ENCODE data around the gene ZBTB43. TPM values are rescaled to one million over a fixed set of nuclear protein-coding genes. Genes with fewer than 3 reads are reported as not detected.
"Not testable (repeated sequence)": the region's sequence is repeated elsewhere in the genome, so short reads cannot be mapped to it uniquely, and the experiment has no call there.

Gene ZBTB43
- total and polyA plus RNA-seq, 7 donors = 1.8 to 12.2 (median 6.7) TPM

GRCh38 chr9:126822278-126822677, 17.4 kb downstream of the ZBTB43 start:
- Histone ChIP-seq H3K27me3 (no peaks in the 10 kb centered on the region), H3K4me1 (peaks cover 0 to 14% (median 5%) of the 10 kb centered on the region in 4 donors), H3K4me3 (no peak overlapping the region), H3K9me3 (peaks cover 0 to 11% (median 3%) of the 10 kb centered on the region in 4 donors), H3K36me3 (peaks cover 0 to 40% (median 5%) of the 10 kb centered on the region in 4 donors), H3K27ac (no peak overlapping the region)
- DNase-seq = no peak
- intact Hi-C loops (cut with DNase I) = no loop called here
- no peak for TF ChIP-seq CTCF (IDR thresholded peaks at IDR 0.05)
- no peak for TF ChIP-seq POLR2A (IDR thresholded peaks at IDR 0.05)
- TF ChIP-seq POLR2AphosphoS5 (IDR thresholded peaks at IDR 0.05) = no peak
- TF ChIP-seq EP300 (IDR thresholded peaks at IDR 0.05) = no peak
- 41 to 54% methylated on average over 2 of the region's 2 CpGs for whole genome bisulfite sequencing, 2 donors

GRCh38 chr9:126822873-126823272, 18.0 kb downstream of the ZBTB43 start:
- Histone ChIP-seq H3K4me3 (no peak overlapping the region), H3K4me1 (peaks cover 0 to 14% (median 5%) of the 10 kb centered on the region in 4 donors), H3K27me3 (no peaks in the 10 kb centered on the region), H3K9me3 (peaks cover 0 to 11% (median 3%) of the 10 kb centered on the region in 4 donors), H3K27ac (no peak overlapping the region), H3K36me3 (peaks cover 0 to 42% (median 6%) of the 10 kb centered on the region in 4 donors)
- TF ChIP-seq POLR2AphosphoS5 (IDR thresholded peaks at IDR 0.05) (no peak), EP300 (IDR thresholded peaks at IDR 0.05) (no peak), CTCF (IDR thresholded peaks at IDR 0.05) (no peak), POLR2A (IDR thresholded peaks at IDR 0.05) (no peak)
- DNase-seq = no peak
- intact Hi-C loops (cut with DNase I) = no loop called here
- WGBS, 2 donors = 22 to 74% methylated on average over 1 of the region's 1 CpG

- H3K4me3 ChIP-seq; H3K27ac ChIP-seq; H3K9me3 ChIP-seq; H3K27me3 ChIP-seq; intact Hi-C loops (cut with DNase I); DNase-seq: not testable (repeated sequence)
- Histone ChIP-seq H3K4me1 (peaks cover 0 to 14% (median 6%) of the 10 kb centered on the region in 4 donors), H3K36me3 (peaks cover 0 to 39% (median 3%) of the 10 kb centered on the region in 4 donors)
- 84 to 91% methylated on average over 7 of the region's 7 CpGs for WGBS, 2 donors
Measured at GRCh38 chr9:126824052-126824451, 19.2 kb downstream of the ZBTB43 start.

DNA sequence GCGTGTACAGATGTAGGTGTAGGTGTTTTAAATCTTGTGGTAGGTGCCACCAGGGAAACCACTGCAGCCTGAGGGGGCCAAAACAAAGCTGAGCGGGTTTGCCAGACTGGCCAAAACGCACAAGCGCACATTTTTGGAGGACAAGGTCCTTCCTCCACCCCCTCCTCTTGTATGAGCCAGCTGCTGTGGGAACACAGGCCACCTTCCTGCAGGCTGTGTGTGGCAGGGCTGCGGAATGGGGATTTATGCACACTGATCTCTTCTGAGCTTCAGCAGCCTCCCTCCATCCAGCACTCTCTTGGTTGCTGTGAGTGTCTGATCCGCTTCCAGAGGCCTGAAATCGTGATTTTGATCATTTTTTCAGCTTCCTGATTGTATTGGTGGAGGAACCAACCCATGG, 22.4 kb downstream of the ZBTB43 start:
- Histone ChIP-seq H3K4me1 (peaks cover 0 to 13% (median 6%) of the 10 kb centered on the region in 4 donors), H3K27me3 (no peaks in the 10 kb centered on the region), H3K27ac (no peak overlapping the region), H3K4me3 (no peak overlapping the region), H3K36me3 (peaks cover 0 to 25% (median 7%) of the 10 kb centered on the region in 4 donors), H3K9me3 (no peaks in the 10 kb centered on the region)
- WGBS, 2 donors = 96 to 98% methylated on average over 7 of the region's 7 CpGs
- TF ChIP-seq POLR2AphosphoS5 (IDR thresholded peaks at IDR 0.05) (no peak), POLR2A (IDR thresholded peaks at IDR 0.05) (no peak), EP300 (IDR thresholded peaks at IDR 0.05) (no peak), CTCF (IDR thresholded peaks at IDR 0.05) (no peak)
- no peak for DNase-seq
- intact Hi-C loops (cut with DNase I) = no loop called here

GRCh38 chr9:126829035-126829434, 24.2 kb downstream of the ZBTB43 start:
- Histone ChIP-seq H3K9me3 (no peaks in the 10 kb centered on the region), H3K4me1 (peaks cover 0 to 5% (median 0%) of the 10 kb centered on the region in 4 donors), H3K27me3 (no peaks in the 10 kb centered on the region), H3K27ac (no peak overlapping the region), H3K36me3 (peaks cover 12 to 32% (median 19%) of the 10 kb centered on the region in 4 donors), H3K4me3 (no peak overlapping the region)
- intact Hi-C loops (cut with DNase I) = no loop called here
- DNase-seq = no peak
- WGBS, 2 donors = 72 to 85% methylated on average over 1 of the region's 1 CpG
- no peak for TF ChIP-seq POLR2A (IDR thresholded peaks at IDR 0.05)
- no peak for TF ChIP-seq POLR2AphosphoS5 (IDR thresholded peaks at IDR 0.05)
- TF ChIP-seq EP300 (IDR thresholded peaks at IDR 0.05) = no peak
- TF ChIP-seq CTCF (IDR thresholded peaks at IDR 0.05) = no peak

Data from sigmoid colon (tissue), 7 donors.